Measurements from ENCODE around the gene SEC14L1.
A peak's percentile ranks its signal among the peaks of the same experiment; 100 is the strongest.

SEC14L1 gene

DNA sequence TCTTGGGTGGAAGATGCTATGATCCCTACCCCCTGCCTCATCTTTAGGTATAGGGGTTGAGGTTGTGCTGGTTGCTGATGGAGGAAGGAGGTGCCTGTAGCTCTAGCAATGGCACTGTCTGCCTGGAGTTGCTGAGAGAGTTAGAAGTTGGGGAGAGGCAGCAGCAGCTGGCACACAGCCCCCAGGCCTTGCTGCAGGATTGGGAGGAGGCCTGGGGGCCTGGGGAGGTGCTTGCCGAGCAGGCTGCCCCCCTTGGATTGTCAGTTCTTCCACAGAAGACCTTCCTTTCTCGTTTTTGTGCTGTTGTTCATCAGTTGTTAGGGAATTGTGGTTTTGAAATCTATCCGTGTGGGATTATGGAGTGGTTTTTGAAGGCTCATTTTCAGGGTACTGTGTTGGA is 52.9 kb downstream of the SEC14L1 start:
- no peak for DNase-seq (ENCODE audit: low spot score)

DNA sequence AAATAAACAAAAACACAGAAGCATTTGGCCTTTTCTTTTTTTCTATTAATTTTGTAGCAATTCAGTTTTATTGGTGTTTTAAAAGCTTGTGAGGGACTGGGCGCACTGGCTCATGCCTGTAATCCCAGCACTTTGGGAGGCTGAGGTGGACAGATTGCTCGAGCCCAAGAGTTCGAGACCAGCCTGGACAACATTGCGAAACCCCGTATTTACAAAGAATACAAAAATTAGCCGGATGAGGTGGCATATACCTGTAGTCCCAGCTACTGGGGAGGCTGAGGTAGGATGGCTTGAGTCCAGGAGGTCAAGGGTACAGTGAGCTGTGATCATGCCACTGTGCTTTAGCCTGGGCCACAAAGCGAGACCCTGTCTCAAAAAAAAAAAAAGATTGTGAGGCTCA is 53.4 kb downstream of the SEC14L1 start:
- DNase-seq (ENCODE audit: low spot score): no peak

DNA sequence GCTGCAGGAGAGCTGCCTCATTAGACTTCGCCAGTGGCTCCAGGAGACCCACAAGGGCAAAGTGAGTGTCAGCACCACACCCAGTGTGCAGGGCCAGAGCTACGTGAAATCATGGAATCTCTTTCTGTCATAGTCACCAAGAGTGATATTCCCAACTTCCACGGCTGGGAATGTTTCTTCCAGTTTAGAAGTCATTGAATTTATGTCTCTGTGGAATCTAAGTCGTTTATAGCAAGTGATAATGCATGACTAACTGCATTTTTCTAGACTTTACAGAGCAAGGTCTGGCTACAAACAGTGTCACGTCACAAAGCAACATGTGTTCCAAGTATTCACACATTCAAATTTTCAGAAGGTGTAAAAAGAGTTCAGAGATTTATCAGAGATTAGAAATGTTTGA is 55.5 kb downstream of the SEC14L1 start:
- DNase-seq (ENCODE audit: low spot score): no peak

DNA sequence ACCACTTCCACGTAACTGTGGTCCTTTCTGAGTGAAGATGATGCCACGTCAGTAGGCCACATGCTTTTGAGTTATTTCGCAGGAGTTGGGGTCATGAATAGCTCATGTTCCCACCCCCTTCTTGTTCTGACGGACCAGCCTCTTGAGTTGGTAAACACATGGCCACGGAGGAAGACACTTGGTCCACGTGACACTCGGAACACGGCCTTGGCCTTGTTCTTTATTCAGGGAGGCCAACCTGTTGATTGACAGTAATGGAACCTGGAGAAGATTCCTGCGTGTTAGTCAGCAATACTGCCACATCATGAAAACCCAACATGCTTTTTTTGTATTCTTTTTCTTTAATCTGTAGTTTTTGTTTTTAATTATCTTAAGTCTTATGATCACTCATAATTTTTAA is 56.3 kb downstream of the SEC14L1 start:
- no peak for DNase-seq (ENCODE audit: low spot score)

DNA sequence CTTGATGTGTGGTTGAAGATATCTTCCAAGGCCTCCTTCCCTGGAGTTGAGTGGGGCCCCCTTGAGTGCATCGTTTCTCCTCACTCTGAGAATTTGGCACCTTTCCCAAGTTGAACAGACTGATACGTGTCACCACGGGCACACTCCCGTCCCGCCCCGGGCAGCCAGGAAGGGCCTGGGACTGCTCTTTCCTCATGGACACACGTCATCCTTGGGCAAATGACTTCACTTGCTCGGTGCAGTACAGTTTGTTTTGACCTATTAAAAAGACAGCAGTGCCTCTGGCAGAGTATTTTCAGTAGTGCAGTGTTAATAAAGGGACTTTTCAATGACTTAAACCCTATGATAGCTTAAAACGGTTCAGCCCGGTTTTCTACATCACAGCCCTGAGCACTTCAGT is 59.9 kb downstream of the SEC14L1 start:
- no peak for DNase-seq (ENCODE audit: low spot score)

DNA sequence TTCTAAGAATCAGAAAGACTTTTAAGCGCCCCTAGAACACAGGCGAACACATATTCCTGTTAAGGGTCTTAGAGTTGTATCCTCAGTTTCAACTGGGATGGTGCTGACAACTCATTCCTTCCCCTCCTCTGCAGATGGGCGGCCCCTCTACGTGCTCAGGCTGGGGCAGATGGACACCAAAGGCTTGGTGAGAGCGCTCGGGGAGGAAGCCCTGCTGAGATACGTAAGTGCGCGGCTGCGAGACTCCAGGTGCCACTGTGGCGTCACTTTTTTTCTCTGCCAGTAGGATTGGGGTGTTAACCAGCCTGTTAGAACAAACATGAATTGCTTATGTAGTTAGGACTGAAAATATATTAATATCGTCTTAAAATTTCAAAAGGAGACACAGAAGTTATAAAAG is 62.7 kb downstream of the SEC14L1 start:
- DNase-seq (ENCODE audit: low spot score): no peak

DNA sequence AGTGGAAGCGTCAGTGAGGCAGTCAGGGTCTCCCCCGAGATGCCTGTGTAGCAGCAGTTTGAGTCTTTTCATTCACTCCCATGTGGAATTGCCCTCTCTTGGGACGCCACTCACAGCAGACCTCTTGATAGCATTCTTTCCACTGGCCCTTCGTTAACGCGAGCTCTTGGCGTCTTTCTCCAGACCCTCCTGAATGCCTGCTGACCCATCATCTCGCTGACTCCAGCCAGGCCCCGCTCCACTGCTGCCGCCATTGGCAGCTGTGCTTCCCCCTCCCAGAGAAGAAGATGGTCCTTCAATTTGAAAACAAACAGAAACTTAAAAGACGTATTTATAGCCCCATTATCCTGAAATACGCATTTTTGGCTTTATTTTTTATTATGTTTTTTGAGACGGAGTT is 63.1 kb downstream of the SEC14L1 start:
- DNase-seq (ENCODE audit: low spot score): no peak

DNA sequence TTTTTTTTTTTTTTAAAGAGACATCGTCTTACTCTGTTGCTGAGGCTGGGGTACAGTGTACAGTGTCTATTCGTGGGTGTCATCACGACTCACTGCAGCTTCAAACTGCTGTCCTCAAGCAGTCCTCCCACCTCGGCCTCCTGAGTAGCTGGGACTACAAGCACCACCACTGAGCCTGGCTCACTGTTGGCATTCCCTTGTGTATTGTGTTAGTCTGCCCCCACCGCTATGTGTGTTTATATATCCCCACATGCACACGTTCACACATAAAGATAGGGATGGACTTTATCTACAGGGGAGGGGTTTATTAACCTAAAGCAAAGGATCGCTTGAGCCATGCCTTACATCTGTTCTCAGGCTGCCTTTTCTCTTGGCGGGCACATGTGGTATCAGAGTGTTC is 63.8 kb downstream of the SEC14L1 start:
- DNase-seq (ENCODE audit: low spot score): no peak

DNA sequence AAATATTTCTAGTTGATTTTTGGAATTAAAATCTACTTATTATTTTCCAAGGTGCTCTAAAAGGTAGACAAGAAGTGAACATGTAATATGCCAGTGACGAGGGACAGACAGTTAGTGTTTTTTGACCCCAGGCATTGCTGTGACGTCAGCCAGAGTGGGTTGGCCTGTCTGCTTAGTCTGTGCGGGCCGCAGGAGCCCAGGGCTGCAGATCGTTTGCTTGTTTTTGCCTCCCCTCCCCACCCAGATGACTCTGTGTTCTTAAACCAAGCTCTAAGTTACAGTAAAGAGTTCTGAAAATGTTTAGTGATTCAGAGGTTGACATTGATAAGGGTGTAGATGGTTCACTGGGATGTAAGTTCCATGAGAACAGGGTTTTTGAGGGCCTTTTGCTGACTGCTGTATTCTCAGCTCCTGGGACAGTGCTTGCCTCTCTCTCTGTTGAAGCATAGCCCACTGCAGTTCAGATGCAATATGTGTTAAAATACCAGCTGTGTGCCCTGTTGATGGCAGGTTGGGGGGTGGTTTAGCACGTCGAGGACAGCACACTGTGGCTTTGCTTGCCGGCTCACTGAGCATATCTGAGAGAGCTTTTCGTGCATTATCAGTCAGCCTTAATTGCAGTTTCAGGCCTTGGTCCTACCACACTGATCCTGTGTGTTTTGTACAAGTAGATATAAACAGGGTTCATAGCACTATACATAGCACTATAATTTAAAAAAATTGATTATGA is 64.8 kb downstream of the SEC14L1 start:
- DNase-seq (ENCODE audit: low spot score): no peak

DNA sequence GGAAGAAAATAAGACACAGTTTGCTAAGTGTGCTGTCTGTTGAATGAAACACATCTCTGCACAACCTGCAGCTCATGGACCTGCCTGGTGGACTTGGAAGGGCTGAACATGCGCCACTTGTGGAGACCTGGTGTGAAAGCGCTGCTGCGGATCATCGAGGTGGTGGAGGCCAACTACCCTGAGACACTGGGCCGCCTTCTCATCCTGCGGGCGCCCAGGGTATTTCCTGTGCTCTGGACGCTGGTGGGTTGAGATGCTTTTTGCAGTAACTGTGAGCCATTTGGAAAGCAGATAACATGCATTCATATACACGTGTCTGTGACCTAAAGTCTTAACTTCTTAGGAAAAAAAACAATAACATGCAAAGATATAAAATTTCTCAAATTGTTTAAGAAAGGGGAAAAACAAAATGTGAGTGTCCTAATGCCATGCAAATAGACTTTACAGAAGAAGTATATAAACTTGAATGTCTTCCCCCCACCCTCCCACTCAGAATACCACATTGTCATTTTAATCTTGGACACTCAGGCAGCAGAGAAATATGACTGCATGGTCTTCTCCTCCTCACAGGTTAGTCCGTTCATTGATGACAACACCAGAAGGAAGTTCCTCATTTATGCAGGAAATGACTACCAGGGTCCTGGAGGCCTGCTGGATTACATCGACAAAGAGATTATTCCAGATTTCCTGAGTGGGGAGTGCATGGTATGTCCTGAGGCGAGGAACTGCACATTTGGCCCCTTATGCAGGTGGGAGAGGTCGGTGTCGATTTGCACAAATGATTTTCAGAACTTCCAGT is 65.6 kb downstream of the SEC14L1 start:
- DNase-seq (ENCODE audit: low spot score): no peak

DNA sequence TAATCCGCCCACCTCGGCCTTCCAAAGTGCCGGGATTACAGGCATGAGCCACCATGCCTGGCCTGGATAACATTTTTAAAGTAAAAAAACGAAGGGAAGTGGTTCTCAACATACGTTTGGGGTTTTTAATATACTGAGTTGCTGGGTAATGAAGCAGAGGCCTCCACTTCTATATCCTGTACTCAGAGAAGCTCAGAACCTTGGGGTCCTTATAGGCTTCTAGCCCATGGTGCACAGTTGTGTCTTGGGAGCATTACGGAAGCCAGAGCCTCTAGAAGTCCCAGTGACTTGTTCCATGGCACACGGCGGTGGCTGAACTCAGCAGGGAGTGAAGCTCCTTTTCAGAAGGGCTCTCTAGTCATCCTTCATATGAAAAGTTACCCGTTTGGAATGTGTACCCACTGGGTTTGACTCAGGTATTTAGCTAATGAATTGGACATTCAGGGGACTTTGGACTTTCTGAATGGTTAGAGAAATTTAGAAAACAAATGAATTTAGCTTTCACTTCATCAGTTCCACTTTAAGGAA is 67.0 kb downstream of the SEC14L1 start:
- DNase-seq (ENCODE audit: low spot score): no peak

DNA sequence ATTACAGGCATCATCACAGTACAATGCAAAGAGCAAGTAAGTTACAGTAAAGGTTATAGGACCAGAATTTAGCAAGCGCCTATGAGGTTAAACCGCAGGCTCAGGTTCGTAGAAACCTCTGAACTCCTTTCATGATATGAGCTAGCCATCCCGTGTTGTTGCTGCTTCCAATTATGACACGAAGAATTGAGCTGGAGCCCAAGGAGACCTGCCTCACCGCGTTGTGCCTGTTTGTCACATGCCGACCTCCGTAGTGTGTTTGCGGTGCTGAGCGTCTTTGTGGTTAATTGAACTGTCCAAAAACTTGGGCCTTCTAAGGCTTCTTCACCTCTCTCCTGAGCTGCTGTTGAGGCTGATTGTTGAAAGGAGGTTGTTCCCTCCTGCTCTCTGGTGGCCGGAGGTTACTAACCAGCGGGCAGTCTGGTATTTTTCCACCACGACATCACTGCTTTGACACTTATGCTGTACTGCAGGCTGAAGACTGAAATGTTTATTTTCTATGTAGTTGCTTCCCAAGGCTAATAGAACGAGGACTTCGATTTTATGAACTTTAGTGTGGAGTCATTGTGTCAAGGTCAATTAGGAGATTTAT is 67.5 kb downstream of the SEC14L1 start:
- DNase-seq (ENCODE audit: low spot score): peak; percentile 34

DNA sequence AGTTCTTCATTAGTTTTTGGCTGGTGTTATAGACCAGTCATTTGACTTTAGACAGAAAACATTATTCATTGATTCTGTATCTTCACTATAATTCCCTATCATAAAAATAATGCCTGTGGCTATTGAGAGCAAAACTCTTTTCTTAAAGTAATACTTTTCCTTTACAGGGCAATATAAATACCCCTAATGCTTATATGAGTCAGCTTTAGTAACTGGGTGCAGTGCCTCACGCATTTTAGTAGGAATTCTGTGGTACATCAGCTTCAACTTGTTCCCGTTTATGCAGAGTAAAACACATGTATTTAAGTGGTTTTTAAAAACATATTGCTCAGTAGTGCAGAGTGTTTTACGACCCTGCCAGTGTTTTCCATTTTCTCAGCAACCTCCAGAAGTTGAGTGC is 68.1 kb downstream of the SEC14L1 start:
- no peak for DNase-seq (ENCODE audit: low spot score)

DNA sequence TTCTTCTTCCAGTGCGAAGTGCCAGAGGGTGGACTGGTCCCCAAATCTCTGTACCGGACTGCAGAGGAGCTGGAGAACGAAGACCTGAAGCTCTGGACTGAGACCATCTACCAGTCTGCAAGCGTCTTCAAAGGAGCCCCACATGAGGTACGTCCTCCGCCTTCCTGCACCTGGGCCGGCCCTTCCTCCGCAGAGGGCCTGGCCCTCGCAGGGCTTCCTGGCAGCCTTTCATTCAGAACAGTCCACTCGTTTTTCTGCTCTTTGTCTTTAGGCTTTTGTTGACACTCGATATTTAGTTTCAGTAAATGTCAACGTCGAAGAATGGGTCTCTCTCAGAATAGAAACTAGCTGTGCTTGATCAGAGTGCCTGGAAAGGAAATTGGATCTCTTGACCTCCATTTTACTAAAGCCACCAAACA is 68.6 kb downstream of the SEC14L1 start:
- no peak for DNase-seq (ENCODE audit: low spot score)

DNA sequence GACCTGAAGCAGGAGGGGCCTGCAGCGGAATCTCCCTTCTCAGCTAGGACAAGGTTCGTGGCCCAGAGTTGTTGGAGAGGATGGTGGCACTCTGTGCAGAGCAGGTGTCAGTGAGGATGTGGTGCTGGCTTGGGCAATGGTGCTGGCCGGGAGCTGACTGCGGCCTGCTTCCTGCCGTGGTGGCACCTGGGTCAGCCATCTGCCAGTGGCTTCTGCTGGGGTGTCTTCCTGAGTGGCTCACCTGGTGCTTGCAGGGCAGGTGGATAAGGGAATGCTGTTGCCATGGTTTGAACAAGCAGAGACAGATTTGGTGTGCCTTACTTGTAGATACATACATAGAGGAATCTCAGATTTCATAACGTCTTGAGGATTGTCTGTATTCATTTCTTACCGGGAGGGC is 69.6 kb downstream of the SEC14L1 start:
- DNase-seq (ENCODE audit: low spot score): no peak

DNA sequence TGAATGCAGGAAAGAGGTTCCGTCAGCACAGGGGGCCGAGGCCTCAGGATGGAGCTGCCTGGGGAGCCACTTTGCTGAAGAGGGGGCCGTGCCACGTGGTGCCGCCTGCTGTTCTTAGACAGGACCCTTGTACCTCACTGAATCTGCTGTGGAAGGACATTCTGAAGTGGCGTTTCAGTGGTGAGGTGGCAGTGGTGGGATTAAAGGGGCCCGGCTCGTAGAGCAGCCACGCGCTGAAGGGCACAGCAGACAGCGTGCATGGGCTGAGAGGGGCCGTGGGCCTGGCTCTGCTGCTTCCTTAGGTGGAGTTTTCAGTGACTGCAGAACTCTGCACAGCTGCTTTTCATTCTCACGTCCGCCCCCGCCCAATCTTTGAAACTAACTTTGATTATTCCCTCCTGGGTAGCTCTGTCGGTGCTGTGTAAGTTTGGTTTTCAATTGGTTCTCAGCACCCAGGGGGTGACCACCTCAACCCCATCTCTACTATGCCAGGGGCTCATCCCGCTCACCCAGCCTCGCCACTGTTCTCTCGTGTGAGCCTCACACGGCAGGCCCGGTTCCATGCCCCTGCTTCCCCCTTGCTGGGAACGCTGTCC is 70.3 kb downstream of the SEC14L1 start:
- DNase-seq (ENCODE audit: low spot score): no peak

DNA sequence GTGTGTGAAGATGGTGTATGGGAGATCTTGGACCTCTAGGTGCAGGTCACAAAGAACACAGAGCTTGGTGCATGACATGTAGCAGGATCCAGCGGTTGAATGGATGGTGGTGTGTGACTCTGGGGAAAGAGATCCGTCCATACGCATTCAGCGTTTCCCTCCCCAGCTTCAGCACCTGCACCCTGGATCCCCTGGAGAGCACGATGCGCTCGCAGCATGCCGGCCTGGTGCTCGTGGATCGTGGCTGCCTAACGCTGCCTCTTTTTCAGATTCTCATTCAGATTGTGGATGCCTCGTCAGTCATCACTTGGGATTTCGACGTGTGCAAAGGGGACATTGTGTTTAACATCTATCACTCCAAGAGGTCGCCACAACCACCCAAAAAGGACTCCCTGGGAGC is 70.9 kb downstream of the SEC14L1 start:
- no peak for DNase-seq (ENCODE audit: low spot score)

DNA sequence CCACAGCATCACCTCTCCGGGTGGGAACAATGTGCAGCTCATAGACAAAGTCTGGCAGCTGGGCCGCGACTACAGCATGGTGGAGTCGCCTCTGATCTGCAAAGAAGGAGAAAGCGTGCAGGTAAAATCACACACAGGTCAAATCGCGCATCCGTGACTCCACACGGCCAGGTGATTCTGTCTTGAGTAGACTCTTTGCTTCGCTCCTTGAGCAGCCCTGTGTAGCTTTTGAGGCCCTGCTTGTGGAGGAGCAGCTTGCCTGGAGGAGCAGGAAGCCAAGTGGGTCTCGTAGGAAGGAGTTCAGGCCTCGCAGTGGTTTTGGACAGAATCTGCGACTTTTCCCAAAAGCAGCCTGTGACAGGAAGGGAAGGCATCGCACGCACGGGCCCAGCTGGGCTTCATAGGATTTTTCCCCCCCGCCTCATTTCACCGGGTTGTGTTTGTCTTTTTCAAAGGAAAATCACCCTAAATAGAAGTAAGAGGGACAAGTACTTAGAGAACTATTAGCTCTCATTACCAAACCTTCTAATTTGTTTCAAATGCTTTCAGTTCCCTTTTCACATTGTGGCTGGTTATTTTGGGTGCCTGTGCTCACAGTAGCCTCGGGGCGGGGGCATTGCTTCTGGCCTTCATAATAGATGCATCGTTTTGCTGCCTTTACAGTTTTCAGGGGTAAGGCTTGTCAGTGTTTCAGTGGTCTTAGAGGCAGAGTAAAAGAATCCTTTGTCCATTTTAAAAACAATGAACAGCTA is 71.5 kb downstream of the SEC14L1 start:
- no peak for DNase-seq (ENCODE audit: low spot score)

DNA sequence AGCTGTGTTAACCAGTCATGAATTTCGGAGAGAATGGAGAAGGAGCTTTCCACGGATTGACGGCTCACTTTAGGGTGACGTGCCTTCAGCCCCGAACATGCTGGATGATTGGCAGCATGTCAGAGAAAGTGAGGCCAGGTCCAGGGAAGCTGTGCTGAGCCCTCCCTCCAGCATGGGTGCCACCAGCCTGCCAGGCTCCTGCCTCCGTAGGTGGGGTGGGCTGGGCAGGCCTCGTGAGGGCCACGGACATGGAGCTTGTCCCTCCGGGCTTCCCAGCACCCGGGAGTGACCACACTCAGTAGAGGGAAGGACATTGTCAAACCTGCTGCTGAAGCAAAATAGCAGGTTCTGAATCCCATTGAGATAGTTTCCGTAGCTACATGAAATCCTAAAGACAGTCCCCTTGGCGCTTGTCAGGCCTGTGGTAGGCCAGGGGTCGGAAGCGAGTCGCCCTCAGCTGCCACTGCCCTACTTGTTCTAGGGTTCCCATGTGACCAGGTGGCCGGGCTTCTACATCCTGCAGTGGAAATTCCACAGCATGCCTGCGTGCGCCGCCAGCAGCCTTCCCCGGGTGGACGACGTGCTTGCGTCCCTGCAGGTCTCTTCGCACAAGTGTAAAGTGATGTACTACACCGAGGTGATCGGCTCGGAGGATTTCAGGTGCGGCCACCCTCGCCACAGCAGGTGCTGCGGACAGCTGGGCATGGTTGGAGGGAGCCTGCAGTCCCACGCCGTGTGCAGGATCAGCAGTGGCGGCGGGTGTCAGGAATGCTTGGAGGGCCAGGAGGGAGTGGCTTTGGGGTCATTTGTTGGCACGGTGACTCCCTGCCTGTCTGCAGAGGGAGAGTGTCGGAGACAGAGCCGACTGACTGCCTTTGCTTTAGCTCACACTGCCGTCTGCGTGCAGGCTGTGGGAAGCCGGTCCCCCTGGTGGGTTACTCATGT is 72.3 kb downstream of the SEC14L1 start:
- no peak for DNase-seq (ENCODE audit: low spot score)

DNA sequence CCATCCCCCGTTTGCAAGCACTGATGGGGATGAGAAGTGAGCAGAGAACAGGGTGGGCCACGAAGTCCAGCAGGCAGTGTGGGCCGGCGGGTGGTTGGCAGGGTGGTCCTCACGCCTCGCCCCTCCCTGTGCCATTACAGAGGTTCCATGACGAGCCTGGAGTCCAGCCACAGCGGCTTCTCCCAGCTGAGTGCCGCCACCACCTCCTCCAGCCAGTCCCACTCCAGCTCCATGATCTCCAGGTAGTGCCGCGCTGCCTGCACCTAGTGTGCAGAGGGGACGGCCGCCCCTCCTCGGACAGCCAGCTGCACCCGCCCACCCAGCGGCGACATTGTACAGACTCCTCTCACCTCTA is 73.0 kb downstream of the SEC14L1 start:
- no peak for DNase-seq (ENCODE audit: low spot score)

DNA sequence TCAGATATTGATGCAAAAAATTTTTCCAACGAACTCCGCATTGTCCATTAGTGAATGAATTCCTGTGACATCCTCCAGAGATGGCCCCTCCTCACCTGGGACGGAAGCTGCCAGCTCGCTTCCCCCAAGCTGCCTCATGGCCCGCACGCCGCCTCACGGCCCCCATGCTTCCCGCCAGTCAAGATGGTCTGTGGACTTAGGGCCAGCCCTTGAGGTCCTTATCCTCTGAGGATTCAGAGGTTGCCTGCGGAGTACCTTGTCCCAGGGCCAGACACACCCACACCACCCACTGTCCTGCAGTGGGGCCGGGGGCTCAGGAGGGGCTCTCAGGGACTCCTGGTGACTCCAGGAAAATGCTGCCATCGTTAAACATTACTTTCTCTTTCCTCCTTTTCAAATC is 73.6 kb downstream of the SEC14L1 start:
- DNase-seq (ENCODE audit: low spot score): no peak

Measured in COLO829 (cell line).